Type B pancreatic cell (in vitro differentiated cells): ENCODE results near the gene FCER1G. TPM values are rescaled to one million over a fixed set of nuclear protein-coding genes. Genes with fewer than 3 reads are reported as not detected.

Experiments used
- DNase-seq: peaks from one replicate; pipeline ENCODE4 v3.0.0; 2021; ENCODE audit warnings: mixed read lengths; ENCODE audit not compliant: unreplicated experiment; ENCODE audit errors: extremely low spot score
- H3K27ac Mint-ChIP-seq: 2 replicates; pipeline ENCODE4 v1.8.0; 2021; ENCODE audit warnings: mild to moderate bottlenecking, mixed read lengths
- H3K27me3 Mint-ChIP-seq: 2 replicates; pipeline ENCODE4 v1.8.0; 2021; ENCODE audit warnings: mixed read lengths
- H3K36me3 Mint-ChIP-seq: 2 replicates; pipeline ENCODE4 v1.8.0; 2021; ENCODE audit warnings: mixed read lengths
- H3K4me1 Mint-ChIP-seq: one replicate; pipeline ENCODE4 v1.8.0; 2021; ENCODE audit warnings: mixed read lengths; ENCODE audit not compliant: unreplicated experiment
- H3K4me3 Mint-ChIP-seq: 2 replicates; pipeline ENCODE4 v1.8.0; 2021; ENCODE audit warnings: mild to moderate bottlenecking, mixed read lengths
- H3K9me3 Mint-ChIP-seq: 2 replicates; pipeline ENCODE4 v1.8.0; 2021; ENCODE audit warnings: mixed read lengths
- CTCF ChIP-seq: fragments of 200-600 bp; sonication (generic); conservative IDR thresholded peaks from 2 replicates; pipeline ENCODE4 v1.5.0; 2021; ENCODE audit warnings: antibody characterized with exemption, mild to moderate bottlenecking
- total RNA-seq: library from RNA; stranded (reverse); gene quantifications from 2 replicates; pipeline ENCODE4 v1.2.1, GENCODE V29; 2021; ENCODE audit warnings: low replicate concordance

FCER1G gene
- total RNA-seq, 1 donor from 2014 or later = 0.80 TPM

GRCh38 chr1:161180639-161181038, 34.5 kb upstream of the FCER1G start:
- no peak overlapping the region for H3K4me3 Mint-ChIP-seq
- peak; percentile 43 for TF ChIP-seq CTCF
- no peaks in the 10 kb centered on the region for H3K27me3 Mint-ChIP-seq
- no peak for DNase-seq
- H3K9me3 Mint-ChIP-seq = no peaks in the 10 kb centered on the region
- H3K4me1 Mint-ChIP-seq = peaks cover 21% of the 10 kb centered on the region
- peaks cover 3% of the 10 kb centered on the region for H3K36me3 Mint-ChIP-seq
- peak overlapping the region; percentile 28 for H3K27ac Mint-ChIP-seq

- no peaks in the 10 kb centered on the region for H3K9me3 Mint-ChIP-seq
- no peak for DNase-seq
- no peak for TF ChIP-seq CTCF
- H3K36me3 Mint-ChIP-seq = peaks cover 1% of the 10 kb centered on the region
- H3K27me3 Mint-ChIP-seq = no peaks in the 10 kb centered on the region
- no peak overlapping the region for H3K4me3 Mint-ChIP-seq
- H3K4me1 Mint-ChIP-seq = peaks cover 9% of the 10 kb centered on the region
- no peak overlapping the region for H3K27ac Mint-ChIP-seq
These were observed 32.9 kb upstream of the FCER1G start for GRCh38 chr1:161182214-161182613.

DNA sequence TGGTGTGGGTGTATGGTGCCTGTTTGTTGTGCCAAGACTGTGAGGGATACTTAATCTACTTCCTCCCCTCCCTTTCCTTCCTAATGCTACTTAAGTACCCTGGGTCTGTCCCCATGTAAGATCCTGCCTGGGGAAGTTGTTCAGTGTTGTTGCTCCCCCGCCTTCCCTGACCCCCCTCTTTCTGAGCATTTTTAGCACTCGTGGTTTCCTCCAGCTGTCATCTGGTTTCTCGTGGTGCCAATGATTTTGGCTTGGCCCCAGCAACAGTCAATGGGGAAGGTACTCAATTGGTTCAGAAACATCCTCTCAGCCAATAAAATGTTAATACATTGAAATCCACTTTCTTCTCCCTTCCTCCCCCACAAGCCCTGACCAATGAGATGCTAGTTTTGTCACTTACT, 29.8 kb upstream of the FCER1G start:
- no peak for TF ChIP-seq CTCF
- no peaks in the 10 kb centered on the region for H3K27me3 Mint-ChIP-seq
- no peak for DNase-seq
- H3K4me3 Mint-ChIP-seq = no peak overlapping the region
- no peaks in the 10 kb centered on the region for H3K9me3 Mint-ChIP-seq
- H3K27ac Mint-ChIP-seq = no peak overlapping the region
- H3K36me3 Mint-ChIP-seq = no peaks in the 10 kb centered on the region
- H3K4me1 Mint-ChIP-seq = no peaks in the 10 kb centered on the region

DNA sequence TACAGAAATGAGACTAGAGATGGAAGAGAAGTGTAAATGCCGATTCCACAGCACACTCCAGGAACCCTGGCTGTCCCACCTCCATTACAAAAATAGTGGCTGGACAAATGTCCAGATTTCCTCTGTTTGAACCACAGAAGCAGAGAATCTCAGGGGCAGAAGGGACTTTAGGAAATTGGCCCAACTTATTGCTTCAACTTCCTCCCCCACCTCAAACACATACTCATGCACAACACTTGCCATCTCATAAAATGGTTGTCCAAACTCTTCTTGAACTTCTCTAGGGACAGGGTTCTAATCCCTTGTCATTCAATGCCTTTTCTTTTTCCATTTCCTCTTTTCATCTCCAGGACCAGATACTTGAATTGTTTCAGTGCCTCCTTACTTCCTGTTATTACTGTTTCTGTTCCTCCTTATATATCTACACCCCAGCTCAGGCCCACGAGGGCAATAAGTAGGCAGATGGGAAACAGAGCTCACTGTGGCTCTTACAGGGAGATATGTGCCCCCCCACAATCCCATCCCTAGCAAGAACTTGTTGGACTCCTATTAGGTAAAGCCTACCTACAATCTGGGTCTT, 29.3 kb upstream of the FCER1G start:
- H3K4me1 Mint-ChIP-seq = no peaks in the 10 kb centered on the region
- TF ChIP-seq CTCF = no peak
- DNase-seq = no peak
- no peaks in the 10 kb centered on the region for H3K27me3 Mint-ChIP-seq
- no peaks in the 10 kb centered on the region for H3K36me3 Mint-ChIP-seq
- H3K4me3 Mint-ChIP-seq = no peak overlapping the region
- no peaks in the 10 kb centered on the region for H3K9me3 Mint-ChIP-seq
- no peak overlapping the region for H3K27ac Mint-ChIP-seq

GRCh38 chr1:161187311-161187710, 27.8 kb upstream of the FCER1G start:
- Mint-ChIP-seq H3K4me3 (no peak overlapping the region), H3K4me1 (no peaks in the 10 kb centered on the region), H3K27me3 (no peaks in the 10 kb centered on the region), H3K36me3 (no peaks in the 10 kb centered on the region), H3K9me3 (no peaks in the 10 kb centered on the region), H3K27ac (no peak overlapping the region)
- no peak for TF ChIP-seq CTCF
- no peak for DNase-seq

DNA sequence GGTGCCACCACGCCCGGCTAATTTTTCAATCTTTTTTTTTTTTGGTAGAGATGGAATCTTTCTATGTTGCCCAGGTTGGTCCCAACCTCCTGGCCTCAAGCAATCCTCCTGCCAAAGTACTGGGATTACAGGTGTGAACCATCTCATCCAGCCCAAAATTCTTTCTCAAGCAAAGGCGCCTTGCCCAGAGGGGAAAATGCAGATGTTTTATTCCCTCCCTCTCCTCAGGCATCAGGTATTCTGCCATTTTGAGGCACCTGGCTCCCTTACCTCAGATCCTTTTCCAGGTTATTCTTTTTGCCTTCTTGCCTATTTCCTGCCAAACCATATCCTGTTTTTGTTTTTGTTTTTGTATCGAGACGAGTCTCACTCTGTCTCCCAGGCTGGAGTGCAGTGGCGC, 26.7 kb upstream of the FCER1G start:
- Mint-ChIP-seq H3K4me1 (peaks cover 5% of the 10 kb centered on the region), H3K4me3 (no peak overlapping the region), H3K27ac (no peak overlapping the region), H3K9me3 (no peaks in the 10 kb centered on the region), H3K27me3 (no peaks in the 10 kb centered on the region), H3K36me3 (no peaks in the 10 kb centered on the region)
- no peak for TF ChIP-seq CTCF
- DNase-seq = no peak
